ENCODE data around the gene ADAM11.
A peak's percentile ranks its signal among the peaks of the same experiment; 100 is the strongest.

ADAM11 gene

GRCh38 chr17:44757045-44757917 is 1.5 kb upstream of the ADAM11 start:
- no peak for DNase-seq

- no peak for DNase-seq
Measured at GRCh38 chr17:44757918-44758413, 822 bp upstream of the ADAM11 start.

- no peak for DNase-seq
Measured at GRCh38 chr17:44759086-44759915, 513 bp downstream of the ADAM11 start.

- DNase-seq = no peak
Measured at GRCh38 chr17:44759916-44760243, 1.1 kb downstream of the ADAM11 start.

- DNase-seq = no peak
Measured at GRCh38 chr17:44760474-44761308, 1.9 kb downstream of the ADAM11 start.

DNA sequence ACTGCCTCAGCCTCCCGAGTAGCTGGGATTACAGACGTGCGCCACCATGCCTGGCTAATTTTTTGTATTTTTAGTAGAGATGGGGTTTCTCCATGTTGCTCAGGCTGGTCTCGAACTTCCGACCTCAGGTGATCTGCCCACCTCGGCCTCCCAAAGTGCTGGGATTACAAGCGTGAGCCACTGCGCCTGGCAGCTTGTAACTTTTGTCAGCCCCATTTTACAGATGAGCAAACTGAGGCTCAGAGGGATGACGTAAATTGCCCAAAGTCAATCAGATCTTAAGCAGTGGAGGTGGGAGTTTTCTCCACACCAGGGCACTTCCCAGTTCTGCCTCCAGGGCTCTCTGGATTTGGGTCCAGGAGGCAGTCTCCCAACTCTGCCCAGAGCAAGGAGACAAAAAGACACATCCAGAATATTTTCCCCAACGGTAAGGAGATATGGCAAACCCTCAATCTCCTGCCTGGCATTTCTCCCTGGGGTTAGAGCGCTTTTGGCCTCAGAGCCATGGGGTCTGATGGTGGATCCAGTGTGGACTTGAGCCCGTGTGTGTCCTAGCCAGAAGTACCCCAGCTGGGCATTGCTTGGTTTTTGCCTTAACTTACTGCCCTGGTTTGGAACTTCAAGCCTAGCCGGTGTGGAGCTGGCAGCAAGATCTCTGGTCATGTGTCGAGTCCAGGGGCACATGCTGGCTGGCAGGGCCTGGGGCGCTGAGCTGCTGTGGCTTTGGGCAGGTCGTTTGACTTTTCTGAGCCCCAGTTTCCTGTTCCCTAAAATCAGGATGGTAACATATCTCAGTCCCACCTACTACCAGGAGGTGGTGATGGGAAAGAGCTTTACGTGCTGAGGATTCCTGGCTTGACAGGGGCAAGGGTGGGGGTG is 3.4 kb downstream of the ADAM11 start:
- no peak for DNase-seq

DNA sequence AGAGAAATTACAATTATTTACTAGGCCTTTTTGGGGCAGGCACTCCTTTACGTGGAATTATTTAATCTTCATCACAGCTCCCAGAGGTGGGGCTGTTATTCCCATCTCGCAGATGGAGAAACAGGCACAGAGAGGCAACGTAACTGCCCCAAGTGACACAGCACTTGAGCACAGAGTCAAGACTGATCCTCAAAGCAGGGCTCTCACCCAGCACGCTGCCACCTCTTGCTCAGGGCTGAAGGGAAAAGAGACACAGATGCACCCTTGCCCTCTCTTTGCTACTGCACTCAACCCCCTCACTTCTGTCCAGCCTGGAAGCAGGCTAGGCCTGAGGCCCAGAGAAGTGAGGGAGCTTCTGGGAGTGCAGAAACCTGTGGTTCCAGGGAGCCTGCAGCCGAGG is 4.4 kb downstream of the ADAM11 start:
- DNase-seq = no peak

- DNase-seq = no peak
Measured at GRCh38 chr17:44765965-44766364, 7.2 kb downstream of the ADAM11 start.

- DNase-seq = no peak
Measured at GRCh38 chr17:44766409-44767038, 7.7 kb downstream of the ADAM11 start.

DNA sequence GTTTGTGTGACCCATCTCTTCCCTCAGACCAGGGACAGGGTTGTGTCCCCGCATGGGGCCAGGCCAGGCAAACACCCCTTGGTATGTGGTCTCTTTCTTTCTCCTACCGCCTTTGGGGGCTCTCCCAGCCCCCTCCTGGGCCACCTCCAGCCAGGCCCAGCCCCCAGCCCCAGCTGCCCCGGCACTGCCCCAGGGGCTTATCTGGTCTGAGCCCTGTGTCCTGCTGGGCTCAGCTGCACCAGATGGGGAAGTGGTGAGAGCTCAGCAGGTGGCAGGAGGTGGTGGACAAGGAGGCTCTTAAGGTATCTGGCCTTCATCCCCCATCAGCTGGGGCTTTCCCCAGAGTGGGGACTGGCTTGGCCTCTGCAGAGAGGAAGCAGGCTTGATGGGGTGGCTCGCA is 8.7 kb downstream of the ADAM11 start:
- no peak for DNase-seq

- DNase-seq = no peak
Measured at GRCh38 chr17:44768505-44769142, 9.8 kb downstream of the ADAM11 start.

GRCh38 chr17:44769230-44769629 is 10.4 kb downstream of the ADAM11 start:
- DNase-seq = no peak

- DNase-seq = no peak
Measured at GRCh38 chr17:44769647-44770084, 10.9 kb downstream of the ADAM11 start.

DNA sequence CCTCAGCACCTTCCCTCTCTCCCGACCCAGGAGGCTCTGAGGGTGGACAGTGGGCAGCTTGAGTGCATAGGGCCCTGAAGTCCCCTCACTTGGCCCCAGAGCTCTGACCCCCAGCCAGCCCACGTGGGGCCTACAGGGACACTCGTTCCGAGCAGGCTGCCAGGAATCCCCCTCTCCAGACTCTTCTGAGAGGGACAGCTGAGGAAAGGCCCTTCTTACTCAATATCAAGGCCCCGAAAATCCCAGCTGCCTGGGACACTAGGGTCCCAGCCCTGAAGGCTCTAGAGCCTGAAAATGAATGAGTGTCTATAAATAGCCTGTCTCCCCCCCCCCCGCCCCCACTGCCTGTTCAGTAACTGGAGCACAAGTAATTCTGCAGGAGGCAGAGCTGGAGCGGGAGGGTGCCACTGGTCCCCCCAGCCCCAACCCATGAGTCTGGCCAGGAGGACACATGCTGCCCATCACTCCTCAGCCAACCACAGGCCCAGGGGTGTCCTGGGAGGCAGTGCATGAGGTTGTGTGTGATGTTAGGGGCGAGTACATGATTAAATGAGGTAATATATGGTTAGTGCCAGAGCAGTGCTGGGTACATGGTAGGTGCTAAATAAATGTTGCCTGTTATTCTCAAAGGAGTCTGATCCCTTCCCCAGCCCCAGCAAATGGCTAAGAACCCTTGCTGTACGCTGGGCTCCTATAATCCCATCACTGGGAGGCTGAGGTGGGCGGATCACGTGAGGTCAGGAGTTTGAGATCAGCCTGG is 11.6 kb downstream of the ADAM11 start:
- no peak for DNase-seq

DNA sequence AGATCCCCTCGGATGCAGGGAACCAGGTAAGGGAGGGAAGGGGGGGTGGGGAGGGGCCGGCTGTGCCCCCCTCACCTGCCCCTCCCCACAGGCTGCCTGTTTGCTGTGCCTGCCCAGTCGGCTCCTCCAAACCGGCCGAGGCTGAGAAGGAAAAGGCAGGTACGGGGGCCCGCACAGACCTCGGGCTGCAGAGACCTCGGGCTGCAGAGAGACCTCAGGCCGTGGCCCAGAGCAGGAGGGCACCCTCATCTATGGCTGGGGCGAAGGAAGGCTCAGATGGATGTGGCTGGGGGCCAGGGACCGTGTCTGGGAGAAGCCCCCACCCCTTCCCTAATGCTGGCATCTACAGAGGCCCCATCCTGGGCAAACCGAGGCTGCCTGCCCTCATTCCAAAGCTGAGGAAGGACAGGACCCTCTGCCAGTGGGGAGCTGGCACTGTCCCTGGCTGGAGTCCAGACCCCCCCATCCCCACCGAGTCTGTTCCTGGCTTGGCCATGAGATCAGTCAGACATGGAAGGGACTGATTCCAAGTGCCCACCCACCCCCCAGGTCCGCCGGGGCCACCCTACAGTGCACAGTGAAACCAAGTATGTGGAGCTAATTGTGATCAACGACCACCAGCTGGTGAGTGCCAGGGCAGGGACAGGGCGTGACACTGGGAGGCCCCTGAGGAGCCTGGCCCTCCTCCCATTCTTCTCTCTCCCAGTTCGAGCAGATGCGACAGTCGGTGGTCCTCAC is 13.7 kb downstream of the ADAM11 start:
- DNase-seq = no peak

DNA sequence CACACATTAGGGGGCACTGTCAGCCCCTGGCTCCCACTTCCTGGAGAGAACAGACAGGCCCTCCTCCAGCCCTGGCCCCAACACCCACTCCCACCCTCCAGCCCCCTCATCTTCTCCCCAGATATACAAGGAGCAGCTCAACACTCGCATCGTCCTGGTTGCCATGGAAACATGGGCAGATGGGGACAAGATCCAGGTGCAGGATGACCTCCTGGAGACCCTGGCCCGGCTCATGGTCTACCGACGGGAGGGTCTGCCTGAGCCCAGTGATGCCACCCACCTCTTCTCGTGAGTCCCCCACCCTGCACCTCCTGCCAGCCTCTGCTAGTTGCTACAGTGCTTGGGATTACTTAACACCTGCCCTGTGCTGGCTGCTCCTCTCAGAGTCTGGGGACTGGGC is 14.4 kb downstream of the ADAM11 start:
- DNase-seq = no peak

DNA sequence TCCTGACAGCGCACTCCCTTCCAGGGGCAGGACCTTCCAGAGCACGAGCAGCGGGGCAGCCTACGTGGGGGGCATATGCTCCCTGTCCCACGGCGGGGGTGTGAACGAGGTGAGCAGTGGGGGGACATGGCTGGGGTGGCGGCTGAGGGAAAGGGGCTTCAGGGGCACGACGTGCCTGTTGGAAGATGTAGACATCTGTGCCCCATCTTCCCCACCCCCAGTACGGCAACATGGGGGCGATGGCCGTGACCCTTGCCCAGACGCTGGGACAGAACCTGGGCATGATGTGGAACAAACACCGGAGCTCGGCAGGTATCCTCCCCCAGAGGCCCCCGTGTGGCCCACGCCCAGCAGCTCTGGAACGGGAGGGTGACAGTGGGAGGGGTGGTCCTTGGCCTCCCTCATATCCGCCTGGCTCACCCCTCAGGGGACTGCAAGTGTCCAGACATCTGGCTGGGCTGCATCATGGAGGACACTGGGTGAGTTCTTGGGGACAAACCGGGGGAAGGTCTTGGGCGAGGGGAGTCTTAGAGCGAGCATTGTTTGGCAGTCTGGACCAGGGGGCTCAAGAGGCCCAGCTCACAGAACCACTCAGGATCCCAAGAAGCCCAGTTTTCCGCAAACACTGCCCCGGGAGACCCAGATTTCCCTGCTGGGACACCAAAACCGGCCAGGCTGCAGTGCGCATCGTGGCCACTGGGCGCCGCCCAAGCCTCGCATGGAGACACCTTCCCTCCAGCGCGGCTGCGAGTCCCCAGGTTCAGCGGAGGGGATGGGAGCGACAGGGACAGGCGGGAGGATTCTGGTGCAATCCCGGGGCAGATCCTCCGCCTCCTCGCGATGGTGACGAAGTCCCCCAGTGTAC is 15.7 kb downstream of the ADAM11 start:
- DNase-seq = peak; percentile 42

DNA sequence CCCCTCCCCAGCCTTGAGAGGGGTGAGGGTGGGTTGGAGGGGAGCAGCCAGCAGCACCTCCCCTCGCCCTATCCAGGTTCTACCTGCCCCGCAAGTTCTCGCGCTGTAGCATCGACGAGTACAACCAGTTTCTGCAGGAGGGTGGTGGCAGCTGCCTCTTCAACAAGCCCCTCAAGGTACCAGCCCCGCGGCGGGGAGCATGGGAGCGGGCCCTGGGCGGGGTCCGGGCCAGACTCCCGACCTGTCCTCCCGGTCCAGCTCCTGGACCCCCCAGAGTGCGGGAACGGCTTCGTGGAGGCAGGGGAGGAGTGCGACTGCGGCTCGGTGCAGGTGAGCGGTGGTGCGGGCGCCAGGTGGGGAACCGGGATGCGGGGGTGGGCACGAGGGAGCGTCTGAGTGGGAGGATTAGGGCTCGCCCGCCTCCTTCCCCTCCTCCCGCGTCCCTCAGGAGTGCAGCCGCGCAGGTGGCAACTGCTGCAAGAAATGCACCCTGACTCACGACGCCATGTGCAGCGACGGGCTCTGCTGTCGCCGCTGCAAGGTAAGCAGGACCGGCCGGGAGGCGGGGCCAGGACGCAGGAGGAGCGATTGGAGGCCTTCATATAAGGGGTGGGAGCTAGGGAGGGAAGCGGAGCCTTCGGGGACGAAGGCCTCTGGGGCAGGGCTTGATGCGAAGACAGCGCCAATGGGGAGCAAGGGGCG is 16.5 kb downstream of the ADAM11 start:
- DNase-seq = peak; percentile 91
